CD4-positive, alpha-beta T cell treated with Interferon alpha-2 for 1 hour (primary cell): ENCODE results near the gene KRT25.

Experiments used
- DNase-seq, 2 donors: peaks; one replicate each; pipeline ENCODE4 v3.0.0-alpha.2; 2020 to 2022

Gene KRT25, protein sequence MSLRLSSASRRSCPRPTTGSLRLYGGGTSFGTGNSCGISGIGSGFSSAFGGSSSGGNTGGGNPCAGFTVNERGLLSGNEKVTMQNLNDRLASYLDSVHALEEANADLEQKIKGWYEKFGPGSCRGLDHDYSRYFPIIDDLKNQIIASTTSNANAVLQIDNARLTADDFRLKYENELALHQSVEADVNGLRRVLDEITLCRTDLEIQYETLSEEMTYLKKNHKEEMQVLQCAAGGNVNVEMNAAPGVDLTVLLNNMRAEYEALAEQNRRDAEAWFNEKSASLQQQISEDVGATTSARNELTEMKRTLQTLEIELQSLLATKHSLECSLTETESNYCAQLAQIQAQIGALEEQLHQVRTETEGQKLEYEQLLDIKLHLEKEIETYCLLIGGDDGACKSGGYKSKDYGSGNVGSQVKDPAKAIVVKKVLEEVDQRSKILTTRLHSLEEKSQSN

DNA sequence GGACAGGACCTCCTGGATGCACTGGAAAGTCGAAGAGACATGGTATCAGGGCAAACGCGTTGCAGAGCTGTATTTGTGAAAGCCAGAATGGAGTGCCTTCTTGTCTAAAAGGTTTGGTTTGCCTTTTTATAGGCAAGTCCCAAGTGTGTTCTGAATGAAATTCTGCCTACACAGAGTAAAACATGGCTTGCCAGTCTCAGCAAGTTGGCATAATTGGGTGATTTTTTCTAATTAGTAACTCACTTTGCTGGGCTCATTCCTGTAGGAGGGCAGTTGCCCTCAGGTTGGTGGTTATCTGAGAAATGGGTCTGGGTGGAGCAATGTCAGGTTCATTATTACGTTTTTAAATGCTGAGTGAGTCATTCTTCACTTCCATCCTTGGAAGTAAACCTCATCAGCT is at the start of gene KRT25:
Gene KRT25 (minus strand): TSS at position 101 of the 400 bp plus-strand sequence. CDS start 60 bp downstream, at position 41.
- no peak for DNase-seq

- DNase-seq, result peak; percentile 70 to 77
These were observed 48.5 kb upstream of the KRT25 start for GRCh38 chr17:40803617-40804082.

GRCh38 chr17:40801157-40801556 is 46.0 kb upstream of the KRT25 start:
- no peak for DNase-seq

GRCh38 chr17:40800381-40800780 is 45.2 kb upstream of the KRT25 start:
- DNase-seq, result no peak

DNA sequence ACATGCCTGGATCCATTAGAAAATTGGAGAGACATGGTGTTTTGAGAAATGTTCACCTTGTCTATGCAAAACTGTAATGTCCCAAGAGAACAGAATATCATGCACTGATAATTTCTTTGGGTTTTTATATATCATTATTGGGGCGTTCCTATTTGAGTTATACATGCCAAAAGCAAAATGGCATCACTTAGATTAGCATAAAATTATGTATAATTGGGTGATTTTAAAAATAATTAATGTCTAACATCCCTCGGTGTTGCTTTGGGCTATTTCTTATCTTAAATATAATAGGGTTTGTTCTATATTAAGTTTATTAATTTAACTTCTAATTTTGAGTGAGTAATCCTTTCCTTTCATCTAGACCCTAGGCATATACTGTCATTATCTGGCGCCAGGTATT is 44.7 kb upstream of the KRT25 start, which contains the start of gene KRT28:
Gene KRT28 (minus strand): TSS at position 101 of the 400 bp plus-strand sequence. CDS start 66 bp downstream, at position 35.
- no peak for DNase-seq

DNA sequence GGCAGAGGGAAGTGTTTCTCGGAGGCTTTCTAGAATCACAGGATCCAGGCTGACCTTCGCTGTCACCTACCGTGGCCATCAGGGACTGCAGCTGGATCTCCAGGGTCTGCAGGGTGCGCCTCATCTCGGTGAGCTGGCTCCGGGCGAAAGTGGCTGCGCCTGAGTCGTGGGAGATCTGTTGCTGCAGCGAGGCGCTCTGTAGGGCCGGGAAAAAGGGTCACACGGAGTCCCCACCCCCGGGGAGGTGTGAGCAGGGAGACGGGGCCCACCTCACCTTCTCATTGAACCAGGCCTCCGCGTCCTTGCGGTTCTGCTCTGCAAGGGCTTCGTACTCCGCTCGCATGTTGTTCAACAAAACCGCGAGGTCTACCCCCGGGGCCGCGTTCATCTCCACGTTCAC is 41.7 kb upstream of the KRT25 start:
- DNase-seq, result no peak

DNA sequence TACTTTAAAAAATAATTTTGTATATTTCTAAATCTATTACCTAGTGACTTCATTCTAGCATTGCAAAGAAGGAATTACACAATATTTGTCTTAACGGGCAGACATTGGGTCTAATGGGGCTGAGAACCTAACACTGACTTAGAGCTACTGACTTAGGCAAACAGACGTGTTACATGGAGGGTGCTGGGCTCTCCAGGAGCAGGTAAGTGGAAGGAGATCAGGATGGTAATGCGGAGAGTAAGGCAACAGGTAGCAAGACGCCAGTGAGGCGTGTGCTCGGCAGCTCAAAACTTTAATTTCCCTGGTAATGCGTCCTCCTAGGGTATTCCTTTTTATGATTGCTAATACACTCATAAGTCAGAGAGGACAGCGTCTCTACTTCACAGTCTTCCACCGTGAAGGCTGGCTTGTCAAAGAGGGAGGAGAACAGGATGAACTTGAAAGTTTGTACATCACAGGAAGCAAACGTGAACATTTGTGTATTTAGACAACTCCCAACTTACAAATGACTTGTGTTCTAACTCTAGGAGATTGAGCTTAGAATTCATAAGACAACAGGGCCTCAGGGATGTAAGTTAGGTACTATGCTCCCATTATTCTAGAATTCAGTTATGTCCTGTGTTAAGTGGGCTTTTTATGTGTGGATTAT is 40.0 kb upstream of the KRT25 start:
- no peak for DNase-seq

DNA sequence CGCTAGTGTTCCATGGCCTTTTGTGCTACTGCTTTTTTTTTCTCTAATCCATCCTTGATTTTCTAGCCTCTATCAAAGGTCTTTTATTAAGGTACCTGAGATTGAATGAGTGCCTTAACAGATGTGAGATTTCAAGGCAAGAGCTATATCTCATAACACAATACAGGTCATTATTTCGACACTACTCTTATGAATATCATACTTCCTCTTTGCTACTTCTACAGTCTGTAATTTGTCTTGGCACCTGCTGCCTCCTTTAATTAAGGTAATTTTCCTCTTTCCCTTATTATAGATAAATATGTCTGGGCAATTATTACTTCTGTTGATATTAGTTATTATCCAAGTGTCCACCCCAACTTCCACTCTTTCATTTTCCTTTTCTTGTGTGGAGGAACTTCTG is 39.3 kb upstream of the KRT25 start:
- DNase-seq, result no peak

- no peak for DNase-seq
These were observed 38.7 kb upstream of the KRT25 start for GRCh38 chr17:40793832-40794231.

- peak in 1 of 2 donors; percentile 8 for DNase-seq
These were observed 36.8 kb upstream of the KRT25 start for GRCh38 chr17:40791787-40792436.

DNA sequence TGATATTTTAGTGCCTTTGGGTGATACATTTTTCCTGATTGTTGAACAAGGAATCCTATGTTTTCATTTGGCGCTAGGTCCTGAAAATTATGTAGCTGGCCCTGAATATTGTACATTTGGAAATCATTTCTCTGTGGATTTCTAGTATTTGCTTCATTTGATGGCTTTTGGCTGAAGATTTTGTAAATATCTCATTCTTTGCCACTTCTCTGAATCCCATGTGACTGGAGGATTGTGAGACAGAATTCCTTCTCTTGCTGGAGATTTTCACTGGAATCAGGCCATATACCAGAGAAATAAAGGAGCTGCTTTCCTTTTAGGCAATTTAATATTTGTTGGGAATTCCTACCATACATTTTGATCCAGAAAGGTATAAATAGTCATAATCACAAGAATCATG is 36.0 kb upstream of the KRT25 start:
- DNase-seq, result no peak

DNA sequence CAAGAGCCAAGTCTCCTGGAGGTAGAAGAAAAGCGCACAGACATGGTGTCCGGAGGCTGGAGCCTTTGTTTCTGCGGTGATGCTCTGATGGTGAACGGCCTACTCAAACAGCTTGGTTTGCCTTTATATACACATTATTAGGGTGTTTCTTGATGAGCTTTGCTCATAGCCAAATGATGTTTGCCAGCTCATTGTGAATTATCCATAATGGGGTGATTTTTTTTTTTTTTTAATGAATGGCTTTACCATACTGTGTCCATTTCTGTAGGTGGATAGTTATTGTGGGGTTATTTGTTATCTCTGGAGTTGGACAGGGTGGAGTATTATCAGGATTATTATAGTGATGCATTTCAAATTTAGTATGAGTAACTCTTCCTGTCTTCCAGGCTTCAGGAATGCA is 27.3 kb upstream of the KRT25 start, which contains the start of gene KRT27:
Gene KRT27 (minus strand): TSS at position 101 of the 400 bp plus-strand sequence. CDS start 57 bp downstream, at position 44.
- DNase-seq, result no peak

- DNase-seq, result peak in 1 of 2 donors; percentile 1
These were observed 24.2 kb upstream of the KRT25 start for GRCh38 chr17:40779181-40779909.

DNA sequence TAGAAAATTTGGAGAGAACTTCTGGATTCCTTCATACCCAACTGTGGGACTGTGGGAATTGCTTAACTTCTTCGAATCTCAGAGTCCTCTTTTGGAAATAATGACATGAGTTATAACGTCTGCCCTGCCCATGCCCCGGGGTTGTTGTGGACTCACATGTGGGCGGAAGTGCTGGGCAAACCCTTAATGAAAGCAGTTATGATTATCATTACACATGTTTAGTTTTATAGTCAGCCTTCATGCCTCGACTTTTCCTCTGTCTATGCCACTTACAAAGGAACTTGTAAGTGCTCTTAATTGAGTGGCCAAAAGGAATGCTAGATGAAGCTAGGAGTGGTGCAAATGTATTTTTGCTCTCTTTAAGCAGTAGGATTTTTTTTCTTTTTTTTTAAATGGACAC is 23.3 kb upstream of the KRT25 start:
- DNase-seq, result no peak

DNA sequence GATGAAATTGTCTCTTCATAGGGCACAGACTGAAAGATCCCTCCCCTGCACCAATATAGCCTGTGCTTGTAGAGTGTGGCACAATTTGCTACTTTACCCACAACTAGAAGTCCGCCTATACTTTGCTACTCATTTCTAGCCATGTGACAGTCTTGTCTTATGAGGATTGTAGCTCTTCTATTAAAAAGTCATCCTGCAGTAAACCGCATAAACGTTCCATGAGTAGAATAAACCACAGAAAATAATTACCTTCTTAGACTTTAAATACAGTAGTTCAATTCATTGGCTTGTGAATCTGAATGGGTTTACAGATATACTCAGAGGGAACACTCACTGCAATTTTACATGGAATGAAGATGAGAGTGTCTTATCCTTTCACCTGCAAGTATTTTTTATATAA is 22.8 kb upstream of the KRT25 start:
- no peak for DNase-seq

DNA sequence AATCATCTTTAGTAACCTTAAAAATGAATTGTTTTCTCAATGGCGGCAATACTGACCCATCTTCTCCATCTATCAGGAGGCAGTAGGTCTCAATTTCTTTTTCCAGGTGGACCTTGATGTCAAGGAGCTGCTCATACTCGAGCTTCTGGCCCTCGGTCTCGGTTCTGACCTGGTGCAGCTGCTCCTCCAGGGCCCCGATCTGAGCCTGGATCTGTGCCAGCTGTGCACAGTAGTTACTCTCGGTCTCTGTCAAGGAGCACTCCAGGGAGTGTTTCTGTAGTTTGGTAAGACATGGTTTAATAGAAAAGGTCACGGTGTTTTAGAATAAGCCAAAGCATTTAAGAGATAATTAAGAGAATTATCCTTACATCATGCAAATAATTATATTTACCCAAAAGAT is 22.3 kb upstream of the KRT25 start:
- DNase-seq, result no peak

DNA sequence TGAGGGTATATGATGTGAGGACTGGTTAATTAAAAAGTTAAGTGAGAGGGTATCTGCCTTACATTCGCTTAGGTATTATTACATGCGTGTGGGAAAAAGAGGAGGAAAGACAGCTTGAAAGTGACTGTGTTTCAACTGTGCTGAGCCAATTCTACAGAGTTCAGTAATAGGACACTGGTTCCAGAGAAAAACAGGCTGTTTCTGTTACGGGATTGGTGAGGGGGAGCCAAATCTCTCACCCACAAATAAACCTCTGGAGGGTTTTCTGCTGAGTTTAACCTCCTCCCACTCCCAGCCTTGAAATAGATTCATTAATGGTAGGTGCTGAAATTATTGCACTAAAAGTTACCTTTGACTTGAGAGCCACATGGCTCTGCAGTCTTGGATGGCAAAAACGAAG is 20.8 kb upstream of the KRT25 start:
- no peak for DNase-seq

DNA sequence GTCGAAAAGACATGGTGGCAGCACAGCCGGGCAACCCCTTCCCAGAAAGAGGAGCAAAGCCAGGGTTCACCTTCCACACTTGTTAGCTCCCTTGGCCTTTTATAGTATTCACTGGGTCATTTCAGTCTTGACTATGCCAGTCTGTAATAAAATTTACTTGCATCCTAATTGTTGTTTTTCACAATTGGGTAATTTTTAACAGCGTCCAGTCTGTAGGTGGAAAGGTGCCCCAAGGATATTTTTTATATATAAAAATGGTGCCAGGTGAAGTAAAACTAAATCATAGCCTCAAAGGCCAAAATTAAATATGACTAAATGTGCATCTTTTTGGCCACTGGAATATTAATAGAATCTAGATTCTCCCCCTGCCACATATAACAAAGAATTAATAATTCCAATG is 17.0 kb upstream of the KRT25 start, which contains the start of gene KRT26:
Gene KRT26 (minus strand): TSS at position 101 of the 400 bp plus-strand sequence. CDS start 88 bp downstream, at position 13.
- DNase-seq, result no peak

DNA sequence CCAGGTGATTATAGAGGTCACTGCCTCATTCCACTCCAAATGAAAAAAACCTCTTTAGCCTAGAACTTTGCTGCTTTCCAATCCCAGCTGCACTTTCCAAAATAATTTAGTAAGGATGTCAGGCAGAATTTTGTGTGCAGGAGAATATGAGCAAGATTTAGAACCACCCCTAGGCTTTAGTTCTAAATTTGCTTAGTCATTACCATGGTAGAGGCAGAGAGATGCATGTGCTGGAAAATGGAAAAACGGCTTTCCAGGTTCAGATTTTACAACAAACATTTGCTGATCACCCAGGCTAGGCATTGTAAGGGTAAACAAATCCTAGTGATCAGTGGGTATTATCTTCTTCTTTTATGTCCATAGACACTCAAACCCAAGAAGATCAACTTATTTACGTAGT is 10.5 kb upstream of the KRT25 start:
- DNase-seq, result no peak

GRCh38 chr17:40763752-40764151 is 8.6 kb upstream of the KRT25 start:
- DNase-seq, result no peak

DNA sequence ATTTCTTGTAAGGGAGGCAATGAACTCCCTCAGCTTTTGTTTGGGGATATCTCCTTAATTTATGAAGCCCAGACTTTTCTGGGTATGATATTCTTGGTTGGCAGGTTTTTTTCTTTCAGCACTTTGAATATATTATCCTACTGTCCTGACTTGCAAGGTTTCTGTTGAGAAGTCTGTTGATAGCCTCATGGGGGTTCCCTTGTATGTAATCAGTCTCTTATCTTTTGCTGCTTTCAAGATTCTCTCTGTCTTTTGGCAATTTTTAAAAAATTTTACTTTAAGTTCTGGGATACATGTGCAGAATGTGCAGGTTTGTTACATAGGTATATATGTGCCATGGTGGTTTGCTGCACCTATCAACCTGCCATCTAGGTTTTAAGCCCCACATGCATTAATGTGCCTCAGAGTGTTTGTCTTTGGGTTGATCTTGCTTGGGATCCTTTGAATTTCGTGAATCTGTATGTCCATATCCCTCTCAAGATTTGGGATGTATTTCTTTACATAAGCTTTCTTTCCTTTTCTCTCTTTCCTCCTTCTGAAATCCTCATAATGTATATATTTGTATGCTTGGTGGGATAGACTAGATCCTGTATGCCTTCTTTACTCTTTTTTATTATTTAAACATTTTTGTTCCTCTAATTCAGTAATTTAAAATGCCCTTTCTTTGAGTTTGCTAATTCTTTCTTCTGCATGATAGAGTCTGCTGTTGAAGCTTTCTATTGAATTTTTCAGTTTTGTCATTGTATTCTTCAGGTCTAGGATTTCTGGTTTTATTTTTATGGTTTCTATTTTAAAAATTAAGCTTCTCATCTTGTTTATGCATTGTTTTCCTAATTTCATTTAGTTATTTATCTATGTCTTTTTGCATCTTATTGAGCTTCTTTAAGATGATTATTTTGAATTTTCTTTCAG is 5.2 kb upstream of the KRT25 start:
- no peak for DNase-seq
